IPS-18c (cell line): ENCODE measurements around the gene C18orf32.
"Not testable (repeated sequence)": the region's sequence is repeated elsewhere in the genome, so short reads cannot be mapped to it uniquely, and the experiment has no call there.

Experiments used
- H3K4me3 ChIP-seq: 2 replicates; pipeline ENCODE4 v1.7.0; 2013; ENCODE audit warnings: low read depth, mild to moderate bottlenecking, low read length, moderate library complexity; ENCODE audit not compliant: insufficient read depth
- H3K9me3 ChIP-seq: one replicate; pipeline ENCODE4 v1.6.1; 2013; ENCODE audit warnings: mild to moderate bottlenecking, low read length, moderate library complexity; ENCODE audit not compliant: control insufficient read depth, insufficient read depth

The C18orf32 gene

DNA sequence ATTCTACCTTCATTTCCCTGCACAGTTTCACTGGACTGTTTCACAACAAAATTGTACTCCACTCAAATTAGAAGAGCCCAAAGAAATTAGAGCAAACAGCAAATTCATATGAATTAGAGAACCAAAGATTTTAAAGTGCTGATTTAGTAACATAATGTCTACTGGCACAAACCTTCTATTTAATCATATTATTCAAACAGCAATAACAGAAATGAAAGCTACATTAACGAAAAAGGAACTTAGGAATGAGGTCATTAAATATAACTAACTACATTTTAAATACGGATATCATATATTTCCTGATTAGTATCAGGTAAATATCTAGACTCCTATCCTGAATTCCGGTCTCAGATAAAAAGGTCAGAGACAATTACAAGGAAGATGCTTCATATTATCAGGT is 5.1 kb downstream of the C18orf32 start:
- H3K9me3 ChIP-seq, result no peaks in the 10 kb centered on the region

DNA sequence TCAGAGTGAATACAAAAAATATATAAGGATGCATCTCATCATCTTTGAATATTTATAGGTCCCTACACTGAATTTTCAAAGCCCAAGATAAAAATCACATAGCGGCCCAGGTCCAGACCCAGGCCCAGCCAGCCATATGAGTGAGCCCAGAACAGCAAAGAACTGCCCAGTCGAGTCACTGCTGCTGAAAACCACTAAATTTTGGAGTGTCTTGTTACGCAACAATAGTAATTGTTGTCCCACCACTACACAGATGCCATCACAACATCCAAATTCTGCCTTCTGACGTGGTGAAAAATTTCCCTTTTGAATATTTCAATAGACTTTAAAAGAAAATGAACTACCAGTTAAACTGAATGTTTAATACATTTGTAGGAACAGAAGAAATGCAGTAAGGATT is 5.7 kb downstream of the C18orf32 start:
- no peaks in the 10 kb centered on the region for H3K9me3 ChIP-seq
- H3K4me3 ChIP-seq, result no peak overlapping the region

More for the DNA sequence above, 5.1 kb downstream of the C18orf32 start:
- no peak overlapping the region for H3K4me3 ChIP-seq

DNA sequence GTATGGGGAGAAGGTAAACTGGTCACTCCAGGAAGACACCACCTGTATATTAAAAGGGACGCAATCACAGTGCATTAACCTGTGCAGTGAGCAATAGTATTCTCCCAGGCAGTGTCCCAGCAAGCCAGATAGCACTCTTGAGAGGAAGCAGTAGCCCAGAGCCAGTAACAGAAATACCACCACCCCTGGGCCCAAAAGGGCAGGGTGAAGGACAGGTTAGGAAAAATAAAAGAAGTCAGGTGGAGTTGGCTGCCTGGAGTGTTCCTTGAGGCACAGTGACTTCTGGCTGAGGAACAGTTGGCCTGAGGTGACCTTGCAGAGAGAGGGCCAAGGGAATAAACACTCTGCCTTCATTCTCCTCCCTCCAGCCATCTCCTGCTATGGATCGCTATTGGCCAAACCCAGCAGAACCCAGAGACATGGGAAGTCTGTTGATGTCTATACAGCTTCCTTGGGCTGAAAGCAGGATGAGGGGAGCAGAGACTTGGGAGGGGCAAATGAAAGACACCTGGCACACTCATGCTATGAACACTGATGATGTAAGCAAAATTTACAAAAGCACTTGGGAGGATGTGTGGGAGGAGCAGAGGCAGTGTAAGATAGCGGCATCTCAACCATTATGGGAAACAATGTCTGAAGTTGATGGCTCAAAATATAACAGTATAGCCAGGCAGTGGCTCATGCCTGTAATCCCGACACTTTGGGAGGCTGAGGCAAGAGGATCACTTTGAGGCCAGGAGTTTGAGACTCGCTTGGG is 7.5 kb downstream of the C18orf32 start:
- Histone ChIP-seq H3K9me3 (no peaks in the 10 kb centered on the region), H3K4me3 (no peak overlapping the region)

DNA sequence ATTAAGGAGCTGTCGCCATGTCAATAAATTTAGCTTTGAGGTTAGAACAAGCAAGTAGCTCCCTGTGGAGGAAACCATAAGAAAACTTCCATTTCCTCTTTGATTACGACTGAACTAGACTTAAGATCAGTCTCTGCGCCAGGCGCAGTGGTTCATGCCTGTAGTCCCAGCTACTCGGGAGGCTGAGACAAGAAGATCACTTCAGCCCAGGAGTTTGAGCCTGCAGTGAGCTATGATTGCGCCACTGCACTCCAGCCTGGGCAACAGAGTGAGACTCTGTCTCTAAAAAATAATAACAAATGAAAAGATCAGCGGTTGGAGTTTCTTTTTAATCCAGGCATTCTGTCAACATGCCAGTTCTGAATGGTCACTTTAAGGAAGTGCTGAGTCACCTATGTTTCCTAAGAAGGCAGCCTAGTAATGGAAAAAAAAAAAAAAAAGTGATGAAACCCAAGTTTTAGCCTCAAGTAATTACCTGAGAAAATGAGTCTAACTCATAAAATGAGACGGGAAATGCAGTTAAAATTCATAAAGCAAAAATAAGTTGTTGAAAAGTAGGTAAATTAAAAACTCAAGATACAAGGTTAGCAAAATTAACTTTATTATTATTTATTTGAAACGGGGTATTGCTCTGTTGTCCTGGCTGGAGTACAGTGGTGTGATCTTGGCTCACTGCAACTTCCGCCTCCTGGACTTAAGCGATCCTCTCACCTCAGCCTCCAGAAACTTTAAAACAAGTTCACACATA is 10.2 kb downstream of the C18orf32 start:
- H3K9me3 ChIP-seq, result no peaks in the 10 kb centered on the region
- no peak overlapping the region for H3K4me3 ChIP-seq

DNA sequence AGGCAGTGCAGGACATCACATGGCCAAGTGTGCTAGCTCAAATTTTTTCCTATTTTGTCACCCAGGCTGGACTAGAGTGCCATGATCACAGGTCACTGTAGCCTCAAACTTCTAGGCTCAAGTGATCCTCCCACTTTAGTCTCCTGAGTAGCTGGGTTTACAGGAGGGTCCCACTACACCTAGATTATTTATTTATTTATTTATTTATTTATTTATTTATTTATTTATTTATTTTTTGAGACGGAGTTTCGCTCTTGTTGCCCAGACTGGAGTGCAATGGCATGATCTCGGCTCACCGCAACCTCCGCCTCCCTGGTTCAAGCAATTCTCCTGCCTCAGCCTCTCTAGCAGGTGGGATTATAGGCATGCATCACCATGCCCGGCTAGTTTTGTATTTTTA is 12.1 kb downstream of the C18orf32 start:
- H3K9me3 ChIP-seq, H3K4me3 ChIP-seq: not testable (repeated sequence)

DNA sequence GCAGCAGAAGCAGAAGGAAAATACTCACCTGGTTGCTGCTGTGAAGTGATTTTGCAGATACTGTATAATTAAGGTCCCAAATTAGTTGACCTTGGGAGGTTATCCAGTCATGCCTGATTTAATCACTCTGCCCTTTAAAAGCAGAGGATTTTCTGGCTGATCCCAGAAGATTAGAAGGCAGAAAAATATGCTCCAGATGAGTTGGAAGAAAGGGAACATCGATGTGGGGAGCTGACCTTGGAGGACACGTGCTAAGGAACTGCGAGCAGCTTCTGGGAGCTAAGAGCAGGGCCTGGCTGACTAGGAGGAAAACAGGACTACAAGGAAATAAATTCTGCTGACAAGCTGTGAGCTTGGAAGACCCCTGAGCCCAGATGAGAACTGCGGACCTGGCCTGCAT is 13.3 kb downstream of the C18orf32 start:
- no peaks in the 10 kb centered on the region for H3K9me3 ChIP-seq
- no peak overlapping the region for H3K4me3 ChIP-seq

DNA sequence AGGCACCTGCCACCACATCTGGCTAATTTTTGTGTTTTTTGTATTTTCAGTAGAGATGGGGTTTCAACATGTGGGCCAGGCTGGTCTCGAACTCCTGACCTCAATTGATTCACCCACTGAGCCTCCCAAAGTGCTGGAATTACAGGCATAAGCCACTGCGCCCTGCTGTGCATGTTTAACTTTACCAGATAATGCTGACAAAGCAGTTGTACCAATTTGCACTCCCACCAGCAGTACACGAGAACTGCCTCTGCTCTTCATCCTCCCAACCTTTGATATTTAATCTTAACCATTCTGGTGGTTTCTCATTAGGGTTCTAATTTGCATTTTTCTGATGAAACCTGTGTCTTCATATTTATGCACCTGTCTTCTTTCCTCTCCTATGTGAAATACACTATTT is 14.6 kb downstream of the C18orf32 start:
- H3K9me3 ChIP-seq, result no peaks in the 10 kb centered on the region
- no peak overlapping the region for H3K4me3 ChIP-seq

DNA sequence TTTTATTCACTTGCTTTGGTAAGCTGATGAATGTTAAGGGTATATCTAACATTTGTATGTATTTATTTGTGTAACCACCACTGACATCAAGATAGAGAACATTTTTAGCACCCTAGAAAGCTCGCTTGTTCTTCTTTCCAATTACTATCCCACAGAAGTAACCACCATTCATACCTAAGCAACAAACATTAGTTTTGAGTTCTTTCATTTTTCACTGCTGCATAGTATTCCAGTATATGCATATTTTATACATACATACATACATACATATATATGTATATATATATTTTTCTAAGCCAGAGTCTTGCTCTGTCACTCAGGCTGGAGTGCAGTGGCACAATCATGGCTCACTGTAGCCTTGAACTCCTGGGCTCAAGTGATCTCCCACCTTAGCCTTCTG is 15.5 kb downstream of the C18orf32 start:
- Histone ChIP-seq H3K4me3 (no peak overlapping the region), H3K9me3 (no peaks in the 10 kb centered on the region)

DNA sequence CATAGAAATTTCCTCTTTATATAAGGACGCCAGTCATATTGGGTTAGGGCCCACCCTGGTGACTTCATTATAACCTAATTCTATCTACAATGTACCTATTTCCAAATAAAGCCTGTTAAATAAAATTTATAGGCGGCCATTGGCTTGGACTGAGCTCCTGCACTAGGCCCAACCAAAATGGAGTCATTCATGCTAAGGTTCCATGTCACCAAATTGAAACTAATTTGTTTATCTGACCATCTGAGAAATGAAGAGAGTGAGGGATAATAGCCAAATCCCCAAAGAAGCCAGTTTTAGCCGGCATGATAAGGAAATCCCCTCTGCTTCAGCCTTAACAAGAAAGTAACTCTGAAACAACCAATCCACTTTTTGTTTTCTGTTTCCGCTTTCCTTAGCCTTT is 19.4 kb downstream of the C18orf32 start:
- H3K9me3 ChIP-seq, result no peaks in the 10 kb centered on the region

DNA sequence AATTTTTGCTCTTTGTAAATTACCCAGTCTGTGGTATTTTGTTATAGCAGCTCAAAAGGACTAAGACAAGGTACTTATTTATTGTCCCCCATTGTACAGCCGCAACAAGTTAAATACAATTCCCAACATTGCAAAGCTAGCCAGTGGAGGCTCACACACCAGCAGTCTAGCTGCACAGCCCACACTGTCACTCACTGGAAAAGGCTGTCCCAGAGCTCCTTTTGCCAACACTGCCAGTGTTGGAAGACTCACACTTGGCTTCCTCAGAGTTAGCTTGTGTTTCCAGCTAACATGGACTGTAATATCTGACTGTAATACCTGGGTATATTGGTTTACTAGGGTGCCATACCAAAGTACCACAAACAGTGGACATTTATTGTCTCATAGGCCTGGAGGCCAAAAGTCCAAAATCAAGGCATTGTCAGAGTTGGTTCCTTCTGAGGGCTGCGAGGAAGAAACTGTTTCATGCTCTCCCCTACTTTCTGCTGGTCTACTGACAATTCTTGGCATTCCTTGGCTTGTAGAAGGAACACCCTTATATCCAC is 19.9 kb downstream of the C18orf32 start:
- Histone ChIP-seq H3K9me3 (no peaks in the 10 kb centered on the region), H3K4me3 (no peak overlapping the region)

More for the DNA sequence above, 19.4 kb downstream of the C18orf32 start:
- H3K4me3 ChIP-seq, result no peak overlapping the region

DNA sequence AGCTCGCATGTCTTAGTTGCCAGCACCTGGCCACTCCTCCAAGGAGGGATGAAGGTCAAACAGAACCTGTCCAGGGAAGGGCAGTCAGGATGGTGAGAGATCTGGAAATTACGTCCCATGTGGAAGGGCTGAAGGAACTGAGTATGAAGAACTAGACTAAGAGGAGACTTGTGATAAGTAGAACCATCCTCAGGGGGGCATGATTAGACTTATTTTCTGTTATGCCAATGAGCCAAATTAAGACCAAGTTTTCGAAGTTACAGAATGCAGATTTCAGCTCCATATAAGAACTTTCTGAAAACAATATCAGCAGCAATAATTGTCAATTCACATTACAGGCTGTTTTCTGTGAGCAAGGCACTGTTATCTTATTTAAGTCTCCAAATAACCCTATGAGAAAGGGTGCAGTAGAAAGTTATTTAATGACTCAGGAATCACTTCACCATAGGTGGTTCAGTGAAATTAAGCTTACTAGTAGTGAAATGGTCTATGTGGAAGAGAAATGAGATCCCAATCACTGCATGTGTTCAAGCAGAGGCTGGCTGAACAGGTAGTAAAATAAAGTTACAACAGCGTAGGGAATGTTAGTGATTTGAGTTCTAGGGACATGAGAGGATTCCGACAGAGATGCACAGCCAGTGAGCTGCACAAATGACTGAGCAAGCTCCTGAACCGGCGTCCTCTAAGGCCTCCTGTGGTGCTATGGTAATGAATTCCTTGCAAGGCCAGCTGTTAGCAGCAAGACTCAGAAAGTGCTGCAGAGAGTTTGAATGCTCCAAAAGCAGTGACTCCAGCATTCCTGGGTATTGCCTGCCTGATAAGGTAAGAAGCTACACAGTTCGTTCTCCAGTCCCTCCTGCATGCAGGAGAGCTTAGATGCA is 22.1 kb downstream of the C18orf32 start:
- Histone ChIP-seq H3K9me3 (no peaks in the 10 kb centered on the region), H3K4me3 (no peak overlapping the region)

DNA sequence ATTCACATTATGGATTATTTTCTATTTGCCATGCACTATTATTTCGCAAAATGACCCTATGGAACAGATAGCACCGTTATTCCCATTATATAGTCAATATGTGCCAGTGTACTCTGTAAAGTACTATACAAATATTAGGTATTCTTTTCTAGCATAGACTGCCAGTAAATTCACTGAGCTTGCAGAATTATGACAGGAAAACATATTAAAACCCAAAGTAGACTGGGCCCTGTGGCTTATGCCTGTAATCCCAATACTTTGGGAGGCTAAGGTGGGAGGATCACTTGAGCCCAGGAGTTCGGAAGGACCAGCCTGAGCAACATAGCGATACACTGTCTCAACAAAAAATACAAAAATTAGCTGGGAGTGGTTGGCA is 25.4 kb downstream of the C18orf32 start:
- no peaks in the 10 kb centered on the region for H3K9me3 ChIP-seq
- H3K4me3 ChIP-seq, result no peak overlapping the region

DNA sequence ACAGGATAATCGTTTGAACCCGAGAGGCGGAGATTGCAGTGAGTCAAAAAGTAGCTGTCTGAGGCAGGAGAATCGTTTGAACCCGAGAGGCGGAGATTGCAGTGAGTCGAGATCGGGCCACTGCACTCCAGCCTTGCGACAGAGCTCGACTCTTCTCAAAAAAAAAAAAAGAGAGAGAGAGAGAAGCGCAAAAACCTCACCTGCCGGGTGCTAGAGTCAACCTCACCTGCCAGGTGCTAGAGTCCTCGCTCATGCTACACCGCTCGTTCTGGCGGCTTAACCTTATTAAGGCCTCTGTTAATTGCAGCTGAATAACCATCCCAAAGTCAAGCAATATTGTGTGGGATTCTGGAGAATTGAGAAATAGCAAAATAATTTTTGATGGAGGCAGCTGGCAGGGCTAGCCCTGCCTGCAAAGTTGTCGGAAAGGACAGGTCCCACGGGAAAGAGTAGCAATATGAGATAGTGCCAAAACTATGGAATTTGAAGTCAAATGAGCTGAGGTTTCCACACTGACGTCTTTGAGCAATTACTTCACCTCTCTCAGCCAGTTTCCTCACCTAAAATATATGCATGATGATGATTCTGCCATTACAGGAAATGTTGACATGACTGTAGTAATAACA is 25.9 kb downstream of the C18orf32 start:
- Histone ChIP-seq H3K4me3 (no peak overlapping the region; the same call in 1 of the 2 replicates), H3K9me3 (no peaks in the 10 kb centered on the region)

DNA sequence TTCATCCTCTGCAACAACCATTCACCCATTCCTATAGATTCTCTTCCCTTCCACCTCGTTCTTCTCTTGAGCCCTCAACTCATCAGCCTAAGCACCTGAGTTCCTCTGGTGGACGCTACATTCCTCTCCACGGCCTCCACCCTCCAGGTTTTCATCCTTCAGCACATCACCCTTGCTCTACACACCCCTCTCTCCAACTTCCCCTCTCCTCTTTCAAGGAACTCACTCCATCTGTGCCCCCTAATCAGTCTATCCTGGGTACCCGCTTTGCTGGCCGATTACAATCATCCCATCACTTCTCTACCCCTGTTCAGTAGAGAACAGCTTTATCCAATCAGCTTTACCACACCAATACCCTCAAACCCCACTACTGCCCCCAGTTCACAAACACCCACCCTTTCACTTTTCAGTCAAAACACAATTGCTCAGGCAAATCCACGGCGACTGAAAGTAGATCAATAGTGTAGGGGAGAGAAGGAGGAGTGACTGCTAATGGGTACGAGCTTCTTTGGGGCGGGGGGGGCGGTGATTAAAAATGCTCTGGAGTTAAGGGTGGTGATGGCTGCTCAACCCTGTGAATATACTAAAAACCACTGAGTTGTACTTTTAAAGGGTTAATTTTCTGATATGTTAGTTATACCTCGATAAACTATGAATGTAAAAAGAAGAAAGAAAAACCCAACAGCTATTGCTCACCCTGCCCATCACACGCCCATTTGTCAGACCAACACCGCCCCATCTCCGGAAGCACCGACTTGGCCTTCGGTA is 27.4 kb downstream of the C18orf32 start:
- H3K4me3 ChIP-seq, result peak overlapping the region; percentile 88
- no peaks in the 10 kb centered on the region for H3K9me3 ChIP-seq

DNA sequence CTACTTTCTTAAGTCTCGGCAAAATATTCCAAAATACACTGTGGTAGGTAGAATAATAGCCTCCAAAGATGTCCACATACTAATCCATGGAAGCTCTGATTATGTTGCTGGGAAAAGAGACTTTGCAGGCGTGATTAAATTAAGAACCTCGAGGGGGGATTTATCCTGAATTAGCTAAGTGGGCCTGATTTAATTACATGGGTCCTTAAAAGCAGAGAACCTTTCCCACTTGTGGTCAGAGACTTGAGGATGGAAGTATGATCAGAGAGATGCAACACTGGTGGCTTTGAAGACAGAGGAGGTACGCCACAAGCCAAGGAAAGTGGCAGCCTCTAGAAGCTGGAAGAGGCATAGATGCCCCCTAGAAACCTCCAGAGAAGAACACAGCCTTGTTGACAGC is 29.4 kb downstream of the C18orf32 start:
- Histone ChIP-seq H3K4me3 (no peak overlapping the region), H3K9me3 (no peaks in the 10 kb centered on the region)

DNA sequence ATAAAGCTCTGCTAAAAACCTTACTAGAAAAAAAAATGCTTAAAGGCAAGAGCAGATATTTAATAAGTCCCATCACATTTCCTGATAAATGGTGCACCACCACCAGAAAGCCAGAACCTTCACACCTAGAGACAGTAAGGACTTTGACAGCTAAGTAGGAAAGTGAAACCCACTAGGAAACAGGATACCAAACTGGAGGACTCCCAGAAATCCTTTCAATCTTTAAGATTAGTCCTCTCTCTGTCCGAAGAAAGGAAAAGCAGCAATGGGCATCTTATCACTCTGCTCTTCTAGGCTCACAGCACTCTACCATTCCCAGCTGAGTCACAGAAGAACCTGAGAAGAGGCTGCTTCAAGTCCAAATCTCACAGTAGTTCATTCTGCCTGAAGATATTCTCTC is 30.2 kb downstream of the C18orf32 start:
- no peaks in the 10 kb centered on the region for H3K9me3 ChIP-seq
- no peak overlapping the region for H3K4me3 ChIP-seq
